ENCODE results near the gene NCOA3. TPM values are rescaled to one million over a fixed set of nuclear protein-coding genes. Genes with fewer than 3 reads are reported as not detected.
A peak's percentile ranks its signal among the peaks of the same experiment; 100 is the strongest.

Gene NCOA3
- total RNA-seq, 1 experiment from 2014 or later = 96.7 TPM

DNA sequence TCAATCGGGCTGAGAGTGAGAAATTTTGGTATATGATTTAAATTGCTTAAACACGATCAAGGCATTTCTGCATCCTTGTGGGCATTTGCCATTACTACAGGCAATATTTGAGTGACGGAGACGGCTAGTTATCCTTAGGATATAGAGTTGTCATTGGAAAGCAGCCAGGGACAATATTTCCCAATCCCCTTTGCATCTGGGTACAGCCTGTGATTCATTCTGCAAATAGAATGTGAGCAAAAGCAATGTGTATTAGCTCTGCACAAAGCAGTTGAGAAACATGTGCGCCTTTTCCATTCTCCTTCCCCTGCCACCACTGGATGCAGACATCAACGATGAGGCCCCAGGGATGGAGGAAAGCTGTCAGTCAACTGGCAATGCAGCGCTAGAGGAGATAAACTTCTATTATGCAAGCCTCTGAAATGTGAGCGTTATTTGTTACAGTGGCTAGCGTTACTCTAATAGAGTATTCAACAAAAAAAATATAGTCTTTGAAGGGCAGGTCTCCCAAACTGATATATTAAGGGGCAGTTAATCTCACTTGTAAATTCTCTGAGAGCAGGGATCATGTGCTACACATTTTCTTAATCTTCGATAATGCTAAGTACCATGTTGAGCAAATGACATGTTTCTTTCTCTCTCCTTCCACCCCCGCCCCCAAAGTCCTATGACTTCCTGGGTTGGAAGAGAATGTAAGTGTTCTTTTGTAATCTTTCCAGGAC lies 37.1 kb upstream of the NCOA3 start:
- H3K4me3 Mint-ChIP-seq (ENCODE audit: unreplicated experiment) = no peak overlapping the region
- Histone ChIP-seq H3K4me1 (peaks cover 37% of the 10 kb centered on the region), H3K9me3 (no peaks in the 10 kb centered on the region), H3K36me3 (ENCODE audit: control insufficient read depth, insufficient read depth, low read length) (no peaks in the 10 kb centered on the region), H3K4me3 (ENCODE audit: low read depth, low read length) (no peak overlapping the region), H3K27me3 (replicated peaks; ENCODE audit: control insufficient read depth, insufficient read depth, low read length) (no peaks in the 10 kb centered on the region)
- CTCF ChIA-PET = interaction anchor here (0.6 to 1.4 kb wide), 9 partner anchors 9 to 258 kb away, joined by 3 to 15 read pairs (median 5); partner anchors contain the start of gene NCOA3
- H3K4me1 Mint-ChIP-seq (ENCODE audit: low read depth, unreplicated experiment) = peaks cover 43% of the 10 kb centered on the region
- peak overlapping the region; percentile 64 for H3K27ac Mint-ChIP-seq (ENCODE audit: unreplicated experiment)
- DNase-seq = peak; percentile 87 to 91
- TF ChIP-seq, protein P1, sequence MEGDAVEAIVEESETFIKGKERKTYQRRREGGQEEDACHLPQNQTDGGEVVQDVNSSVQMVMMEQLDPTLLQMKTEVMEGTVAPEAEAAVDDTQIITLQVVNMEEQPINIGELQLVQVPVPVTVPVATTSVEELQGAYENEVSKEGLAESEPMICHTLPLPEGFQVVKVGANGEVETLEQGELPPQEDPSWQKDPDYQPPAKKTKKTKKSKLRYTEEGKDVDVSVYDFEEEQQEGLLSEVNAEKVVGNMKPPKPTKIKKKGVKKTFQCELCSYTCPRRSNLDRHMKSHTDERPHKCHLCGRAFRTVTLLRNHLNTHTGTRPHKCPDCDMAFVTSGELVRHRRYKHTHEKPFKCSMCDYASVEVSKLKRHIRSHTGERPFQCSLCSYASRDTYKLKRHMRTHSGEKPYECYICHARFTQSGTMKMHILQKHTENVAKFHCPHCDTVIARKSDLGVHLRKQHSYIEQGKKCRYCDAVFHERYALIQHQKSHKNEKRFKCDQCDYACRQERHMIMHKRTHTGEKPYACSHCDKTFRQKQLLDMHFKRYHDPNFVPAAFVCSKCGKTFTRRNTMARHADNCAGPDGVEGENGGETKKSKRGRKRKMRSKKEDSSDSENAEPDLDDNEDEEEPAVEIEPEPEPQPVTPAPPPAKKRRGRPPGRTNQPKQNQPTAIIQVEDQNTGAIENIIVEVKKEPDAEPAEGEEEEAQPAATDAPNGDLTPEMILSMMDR (IDR thresholded peaks at IDR 0.05; ENCODE audit: insufficient read depth in 1 of 2, low read depth in 1 of 2, low read length in 1 of 2, severe bottlenecking in 1 of 2, unreplicated experiment in 1 of 2) = peak in 1 of 2 experiments; percentile 70
- POLR2A ChIA-PET = interaction anchor here (0.6 to 1.0 kb wide), 3 partner anchors 9 to 96 kb away, joined by 3 to 6 read pairs (median 4); partner anchors contain the start of gene NCOA3
- intact Hi-C loops (cut with micrococcal nuclease; ENCODE audit: unreplicated experiment) = loop anchor here (1.0 kb wide), 4 partner anchors 9 to 80 kb away; partner anchors contain the start of gene NCOA3
- BruUV-seq (replicated peaks) = no TSS peak
- H3K9me3 Mint-ChIP-seq (ENCODE audit: unreplicated experiment) = peaks cover 14% of the 10 kb centered on the region
- H3K36me3 Mint-ChIP-seq (ENCODE audit: insufficient read depth, unreplicated experiment) = peaks cover 25% of the 10 kb centered on the region
- H3K27me3 Mint-ChIP-seq (ENCODE audit: insufficient read depth, unreplicated experiment) = no peaks in the 10 kb centered on the region

- CTCF ChIA-PET = interaction anchor here (1.3 kb wide), 1 partner anchor 28 kb away, joined by 9 read pairs; no protein-coding TSS in a partner anchor
- intact Hi-C loops (cut with micrococcal nuclease; ENCODE audit: unreplicated experiment) = no loop called here
- Mint-ChIP-seq H3K4me3 (ENCODE audit: unreplicated experiment) (no peak overlapping the region), H3K9me3 (ENCODE audit: unreplicated experiment) (peaks cover 6% of the 10 kb centered on the region), H3K27me3 (ENCODE audit: insufficient read depth, unreplicated experiment) (no peaks in the 10 kb centered on the region), H3K27ac (ENCODE audit: unreplicated experiment) (peak overlapping the region; percentile 64), H3K36me3 (ENCODE audit: insufficient read depth, unreplicated experiment) (peaks cover 25% of the 10 kb centered on the region), H3K4me1 (ENCODE audit: low read depth, unreplicated experiment) (peaks cover 39% of the 10 kb centered on the region)
- H3K4me3 ChIP-seq (ENCODE audit: low read depth, low read length) = no peak overlapping the region
- no peaks in the 10 kb centered on the region for H3K36me3 ChIP-seq (ENCODE audit: control insufficient read depth, insufficient read depth, low read length)
- no TSS peak for BruUV-seq (replicated peaks)
- TF ChIP-seq, protein P1 (IDR thresholded peaks at IDR 0.05; ENCODE audit: insufficient read depth in 1 of 2, low read depth in 1 of 2, low read length in 1 of 2, severe bottlenecking in 1 of 2, unreplicated experiment in 1 of 2) = no peak
- DNase-seq = no peak
- H3K4me1 ChIP-seq = peaks cover 45% of the 10 kb centered on the region
- H3K9me3 ChIP-seq = no peaks in the 10 kb centered on the region
- POLR2A ChIA-PET = no interaction called here
- no peaks in the 10 kb centered on the region for H3K27me3 ChIP-seq (replicated peaks; ENCODE audit: control insufficient read depth, insufficient read depth, low read length)
Measured at GRCh38 chr20:47465335-47466090, 36.2 kb upstream of the NCOA3 start.

GRCh38 chr20:47466213-47466612 lies 35.5 kb upstream of the NCOA3 start:
- Mint-ChIP-seq H3K27ac (ENCODE audit: unreplicated experiment) (no peak overlapping the region), H3K36me3 (ENCODE audit: insufficient read depth, unreplicated experiment) (peaks cover 25% of the 10 kb centered on the region), H3K4me3 (ENCODE audit: unreplicated experiment) (no peak overlapping the region), H3K9me3 (ENCODE audit: unreplicated experiment) (no peaks in the 10 kb centered on the region), H3K27me3 (ENCODE audit: insufficient read depth, unreplicated experiment) (no peaks in the 10 kb centered on the region), H3K4me1 (ENCODE audit: low read depth, unreplicated experiment) (peaks cover 43% of the 10 kb centered on the region)
- peaks cover 52% of the 10 kb centered on the region for H3K4me1 ChIP-seq
- ChIA-PET POLR2A (no interaction called here), CTCF (interaction anchor here (0.6 to 1.2 kb wide), 2 partner anchors 11 to 36 kb away, joined by 4 to 5 read pairs; partner anchors contain the start of gene NCOA3)
- no peak overlapping the region for H3K4me3 ChIP-seq (ENCODE audit: low read depth, low read length)
- TF ChIP-seq, protein P1 (IDR thresholded peaks at IDR 0.05; ENCODE audit: insufficient read depth in 1 of 2, low read depth in 1 of 2, low read length in 1 of 2, severe bottlenecking in 1 of 2, unreplicated experiment in 1 of 2) = no peak
- no peak for DNase-seq
- intact Hi-C loops (cut with micrococcal nuclease; ENCODE audit: unreplicated experiment) = no loop called here
- H3K36me3 ChIP-seq (ENCODE audit: control insufficient read depth, insufficient read depth, low read length) = no peaks in the 10 kb centered on the region
- no TSS peak for BruUV-seq (replicated peaks)
- no peaks in the 10 kb centered on the region for H3K27me3 ChIP-seq (replicated peaks; ENCODE audit: control insufficient read depth, insufficient read depth, low read length)
- no peaks in the 10 kb centered on the region for H3K9me3 ChIP-seq
